HG03354 (cell line): ENCODE measurements around the gene NFX1.

ENCODE experiments used
- ATAC-seq: cut with Tn5 transposase; IDR thresholded peaks from one replicate; pipeline ENCODE4 v1.9.1; 2021; ENCODE audit warnings: mild to moderate bottlenecking; ENCODE audit not compliant: unreplicated experiment, poor library complexity, severe bottlenecking

The NFX1 gene

DNA sequence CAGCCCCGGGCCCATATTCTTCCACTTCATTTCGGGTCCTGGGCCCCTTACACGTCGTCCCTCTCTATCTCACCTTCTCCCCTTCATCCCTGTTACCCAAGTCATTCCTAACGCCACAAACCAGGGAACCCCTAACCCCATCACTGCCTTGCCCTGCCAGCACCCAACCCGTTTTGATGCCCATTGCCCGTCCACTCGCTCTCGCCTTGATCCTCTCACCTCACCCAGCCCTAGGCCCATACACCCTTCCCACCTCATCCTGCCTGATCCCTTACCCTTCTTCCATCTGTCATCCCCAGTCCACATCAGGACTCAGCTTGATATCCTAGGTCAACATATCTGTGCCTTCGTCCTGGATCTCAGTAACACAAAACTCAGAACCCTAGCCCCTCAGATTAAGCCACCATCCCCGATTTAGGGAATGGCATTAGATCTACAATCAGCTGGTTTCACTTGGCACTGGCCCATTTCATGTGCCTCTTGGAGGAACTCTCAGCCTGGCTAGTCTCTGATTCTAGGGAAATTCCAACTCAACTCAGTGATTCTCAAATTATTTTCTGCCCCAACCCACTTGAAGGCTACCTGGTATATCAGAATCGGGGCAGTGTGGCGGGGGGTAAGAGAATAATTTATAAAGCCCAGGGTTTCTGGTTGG lies 25.0 kb upstream of the NFX1 start:
- ATAC-seq = no peak

- no peak for ATAC-seq
Measured at GRCh38 chr9:33267151-33267767, 23.1 kb upstream of the NFX1 start.

GRCh38 chr9:33270146-33270545 lies 20.2 kb upstream of the NFX1 start:
- no peak for ATAC-seq

GRCh38 chr9:33272061-33272460 lies 18.3 kb upstream of the NFX1 start:
- ATAC-seq = no peak

- ATAC-seq = no peak
Measured at GRCh38 chr9:33273266-33273971, 16.9 kb upstream of the NFX1 start.

GRCh38 chr9:33273972-33274328 lies 16.4 kb upstream of the NFX1 start:
- no peak for ATAC-seq

GRCh38 chr9:33277484-33277883 lies 12.8 kb upstream of the NFX1 start:
- no peak for ATAC-seq

GRCh38 chr9:33285502-33285901 lies 4.8 kb upstream of the NFX1 start:
- ATAC-seq = no peak

GRCh38 chr9:33287087-33287490 lies 3.2 kb upstream of the NFX1 start:
- no peak for ATAC-seq

DNA sequence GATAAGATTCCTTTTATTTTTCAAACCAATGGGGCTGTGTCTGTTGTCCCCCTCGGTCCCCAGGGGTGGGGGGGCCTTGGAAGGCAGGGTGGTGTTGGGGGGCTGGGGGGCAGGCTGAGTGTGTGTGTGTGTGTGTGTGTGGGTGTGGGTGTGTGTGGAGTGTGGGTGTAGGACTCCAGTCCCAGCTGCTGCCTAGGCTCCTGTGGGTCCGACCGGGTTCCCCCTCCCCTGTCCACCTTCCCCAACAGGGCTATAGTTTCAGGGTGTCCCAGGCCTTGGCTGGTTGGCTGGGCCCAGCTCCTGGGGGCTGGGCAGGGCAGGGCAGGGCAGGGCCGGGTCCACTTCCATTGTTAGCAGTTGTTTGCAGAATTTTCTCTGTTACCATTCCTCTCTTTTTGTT lies 2.1 kb upstream of the NFX1 start:
- ATAC-seq = no peak

- ATAC-seq = no peak
Measured at GRCh38 chr9:33288828-33289483, 1.4 kb upstream of the NFX1 start.

DNA sequence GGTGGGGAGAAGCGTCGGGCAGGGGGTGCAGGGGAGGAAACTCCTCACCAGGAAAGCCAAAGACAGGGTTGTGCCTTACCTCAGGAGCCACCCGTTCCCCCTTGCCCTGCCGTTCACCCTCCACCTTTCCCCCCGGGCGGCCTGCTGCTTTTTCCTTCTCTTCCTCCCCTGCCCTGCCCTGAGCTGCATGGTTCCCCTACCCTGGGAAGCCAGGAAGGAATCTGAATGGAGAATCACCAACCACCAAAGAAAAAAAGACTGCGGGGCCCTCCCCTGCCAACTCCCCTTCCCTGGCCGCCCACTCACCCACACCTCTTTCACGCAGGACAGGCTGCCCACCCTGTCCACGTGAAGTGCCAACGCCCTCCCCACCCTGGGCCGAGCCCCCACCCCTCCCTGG lies 820 bp upstream of the NFX1 start:
- ATAC-seq = no peak

DNA sequence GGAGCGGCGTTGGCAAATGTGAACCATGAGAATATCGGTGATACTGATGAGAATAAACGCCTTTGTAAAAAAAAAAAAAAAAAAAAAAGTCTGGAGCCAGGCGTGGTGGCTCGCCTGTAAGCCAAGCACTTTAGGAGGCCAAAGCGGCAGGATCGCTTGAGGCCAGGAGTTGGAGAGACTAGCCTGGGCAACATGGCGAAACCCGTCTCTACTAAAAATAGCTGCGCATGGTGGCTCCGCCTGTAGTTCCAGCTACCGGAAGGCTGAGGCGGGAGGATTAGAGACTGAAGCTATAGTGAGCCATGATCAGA lies 425 bp upstream of the NFX1 start:
- ATAC-seq = no peak

DNA sequence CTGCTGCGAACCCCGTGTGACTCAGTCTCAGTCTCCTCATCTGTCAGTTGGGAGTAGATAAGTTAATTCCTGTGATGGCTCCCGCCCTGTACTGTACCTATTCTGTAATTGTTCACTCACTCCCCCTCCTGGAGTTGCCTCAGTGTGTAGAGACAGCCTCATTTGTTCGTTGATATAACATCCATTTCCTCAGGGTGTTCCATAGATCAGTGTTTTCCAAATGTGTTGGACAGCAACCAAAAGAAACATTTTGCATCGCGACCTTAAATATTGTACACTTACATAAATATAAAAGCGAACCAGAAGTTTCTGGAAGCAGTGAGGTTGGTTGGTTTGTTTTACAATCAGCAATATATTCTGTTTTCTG lies 698 bp downstream of the NFX1 start:
- ATAC-seq = peak; percentile 12

- no peak for ATAC-seq
Measured at GRCh38 chr9:33291901-33292300, 1.6 kb downstream of the NFX1 start.

GRCh38 chr9:33293782-33294181 lies 3.5 kb downstream of the NFX1 start:
- no peak for ATAC-seq

DNA sequence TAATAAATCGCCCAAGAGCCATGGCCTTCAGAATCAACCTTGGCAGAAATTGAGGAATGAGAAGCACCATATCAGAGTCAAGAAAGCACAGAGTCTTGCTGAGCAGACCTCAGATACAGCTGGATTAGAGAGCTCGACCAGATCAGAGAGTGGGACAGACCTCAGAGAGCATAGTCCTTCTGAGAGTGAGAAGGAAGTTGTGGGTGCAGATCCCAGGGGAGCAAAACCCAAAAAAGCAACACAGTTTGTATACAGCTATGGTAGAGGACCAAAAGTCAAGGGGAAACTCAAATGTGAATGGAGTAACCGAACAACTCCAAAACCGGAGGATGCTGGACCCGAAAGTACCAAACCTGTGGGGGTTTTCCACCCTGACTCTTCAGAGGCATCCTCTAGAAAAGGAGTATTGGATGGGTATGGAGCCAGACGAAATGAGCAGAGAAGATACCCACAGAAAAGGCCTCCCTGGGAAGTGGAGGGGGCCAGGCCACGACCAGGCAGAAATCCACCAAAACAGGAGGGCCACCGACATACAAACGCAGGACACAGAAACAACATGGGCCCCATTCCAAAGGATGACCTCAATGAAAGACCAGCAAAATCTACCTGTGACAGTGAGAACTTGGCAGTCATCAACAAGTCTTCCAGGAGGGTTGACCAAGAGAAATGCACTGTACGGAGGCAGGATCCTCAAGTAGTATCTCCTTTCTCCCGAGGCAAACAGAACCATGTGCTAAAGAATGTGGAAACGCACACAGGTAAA lies 4.5 kb downstream of the NFX1 start:
- no peak for ATAC-seq

DNA sequence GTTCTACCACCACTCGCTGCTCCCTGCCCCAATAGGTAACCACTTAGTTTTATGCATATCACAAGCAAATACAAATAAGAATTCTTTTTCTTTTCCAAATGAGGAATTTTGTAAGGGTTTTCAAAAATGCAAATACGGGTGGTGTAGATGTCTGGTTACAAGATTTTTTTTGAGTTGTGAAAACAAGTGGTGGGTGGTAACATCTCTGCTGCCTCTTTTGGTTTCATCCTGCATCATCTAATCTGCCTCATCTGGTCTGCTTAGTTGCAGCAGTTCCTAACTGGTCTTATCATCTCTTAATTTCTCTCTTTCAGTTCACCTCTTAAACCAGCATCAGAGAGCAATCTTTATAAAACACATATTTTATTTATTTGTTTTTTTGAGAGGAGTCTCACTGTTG lies 5.3 kb downstream of the NFX1 start:
- no peak for ATAC-seq

GRCh38 chr9:33297432-33297831 lies 7.1 kb downstream of the NFX1 start:
- ATAC-seq = peak; percentile 93

DNA sequence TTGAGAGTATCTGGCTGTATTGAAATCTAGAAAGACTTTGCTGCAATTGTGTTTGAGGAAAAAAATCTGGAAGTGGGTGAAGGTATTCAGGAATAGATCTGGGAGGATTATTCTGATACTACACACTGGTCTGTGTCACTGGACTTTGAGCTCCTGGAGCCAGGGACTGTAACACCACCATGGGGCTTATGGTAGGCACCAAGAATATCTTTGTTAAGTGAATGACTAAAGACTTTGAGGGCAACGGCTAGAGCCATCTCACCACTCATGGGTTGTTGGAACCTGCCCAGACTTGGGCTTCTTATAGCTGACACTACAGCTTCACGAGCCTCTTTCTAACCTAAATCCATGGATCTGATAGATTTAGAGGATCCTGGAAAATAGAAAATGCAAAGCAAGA lies 10.2 kb downstream of the NFX1 start:
- no peak for ATAC-seq
